ENCODE measurements around the gene TCF15.

The TCF15 gene, protein sequence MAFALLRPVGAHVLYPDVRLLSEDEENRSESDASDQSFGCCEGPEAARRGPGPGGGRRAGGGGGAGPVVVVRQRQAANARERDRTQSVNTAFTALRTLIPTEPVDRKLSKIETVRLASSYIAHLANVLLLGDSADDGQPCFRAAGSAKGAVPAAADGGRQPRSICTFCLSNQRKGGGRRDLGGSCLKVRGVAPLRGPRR

DNA sequence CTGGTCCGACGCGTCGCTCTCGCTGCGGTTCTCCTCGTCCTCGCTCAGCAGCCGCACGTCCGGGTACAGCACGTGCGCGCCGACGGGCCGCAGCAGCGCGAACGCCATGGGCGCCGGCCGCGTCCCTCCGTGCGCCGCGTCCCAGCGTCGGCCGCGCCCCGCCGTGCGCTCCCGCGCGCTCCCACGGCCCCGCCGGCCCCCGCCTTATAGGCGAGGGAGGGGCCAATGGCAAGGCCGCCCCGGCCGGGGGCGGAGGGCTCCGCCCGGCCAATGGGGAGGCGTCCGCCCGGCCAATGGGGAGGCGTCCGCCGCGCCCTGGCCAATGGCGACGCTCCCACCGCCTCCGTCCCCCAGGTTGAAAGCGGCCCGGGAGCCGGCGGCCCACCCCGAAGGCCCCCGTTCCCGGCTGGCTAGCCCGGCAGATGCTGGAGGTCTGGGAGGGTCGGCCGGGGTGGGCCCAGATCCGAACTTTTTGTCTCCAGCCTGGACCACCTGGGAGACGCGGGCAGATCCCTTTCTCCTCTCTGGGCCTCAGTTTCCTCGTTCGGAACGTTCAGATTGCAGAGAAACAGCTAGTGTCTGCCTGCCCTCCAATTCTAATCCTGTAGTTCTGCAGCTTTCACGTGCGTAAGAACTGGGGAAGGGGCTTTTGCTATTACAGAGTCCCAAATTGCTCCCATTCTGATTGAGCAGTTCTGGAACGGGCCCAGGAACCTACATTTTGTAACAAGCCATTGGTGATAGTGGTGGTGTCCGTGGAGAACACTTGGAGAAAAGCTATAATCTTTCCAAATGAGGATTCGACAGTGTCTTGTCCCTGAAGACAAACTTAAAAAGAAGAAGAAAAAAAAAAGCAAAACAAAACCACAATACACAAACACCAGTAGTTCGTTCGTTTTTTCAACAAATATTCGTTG, at the start of gene TCF15:
Gene TCF15 (minus strand): TSS at position 180 of the 917 bp plus-strand sequence. CDS start 72 bp downstream, at position 108.
- FAIRE-seq: no peak
- DNase-seq (ENCODE audit: extremely low spot score, insufficient read length, low read depth): no peak

DNA sequence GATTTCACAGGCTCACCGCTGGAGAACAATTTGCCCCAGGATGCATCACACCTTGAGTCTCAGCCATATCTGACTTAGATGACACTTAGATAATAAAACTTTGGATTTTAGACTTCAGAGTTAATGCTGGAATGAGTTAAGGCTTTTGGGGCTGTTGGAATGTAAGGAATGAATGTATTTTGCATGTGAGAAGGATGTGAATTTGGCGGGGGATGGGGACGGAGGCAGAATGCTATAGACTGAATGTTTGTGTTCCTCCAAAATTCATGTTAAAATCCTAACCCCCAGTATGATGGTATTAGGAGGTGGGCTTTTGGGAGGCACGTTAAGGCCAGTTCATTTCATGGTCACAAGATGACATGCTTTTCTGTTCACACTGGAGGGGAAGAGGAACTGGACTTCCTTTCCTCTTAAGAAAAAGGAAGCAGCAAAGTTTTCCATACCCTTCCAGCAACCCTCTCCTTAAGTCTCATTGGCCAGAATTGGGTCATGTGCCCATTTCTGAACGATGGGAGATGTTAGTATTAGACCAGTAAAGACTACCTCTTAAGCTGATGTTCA, 48.7 kb upstream of the TCF15 start:
- no peak for FAIRE-seq
- no peak for DNase-seq (ENCODE audit: extremely low spot score, insufficient read length, low read depth)

DNA sequence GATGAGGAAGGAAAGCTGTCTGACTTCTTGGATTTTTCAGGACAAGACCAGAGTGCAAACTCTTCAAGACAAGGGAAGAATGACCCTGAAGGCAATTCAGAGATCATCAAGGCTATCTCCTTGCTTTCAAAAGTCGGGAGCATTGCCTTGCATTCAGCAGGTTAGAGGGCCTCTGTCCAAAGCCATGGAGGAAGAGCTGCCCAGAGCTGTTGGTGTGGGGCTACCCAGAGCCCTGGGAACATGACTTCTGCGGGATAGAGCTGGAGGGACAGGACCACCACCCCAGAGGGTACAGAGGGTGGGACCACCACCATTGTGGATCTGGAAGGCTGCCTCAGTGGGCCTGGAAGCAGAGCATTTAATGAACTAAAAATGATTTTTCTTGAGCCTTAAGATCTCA, 48.1 kb upstream of the TCF15 start:
- FAIRE-seq (no peak), DNase-seq (ENCODE audit: extremely low spot score, insufficient read length, low read depth) (no peak)

DNA sequence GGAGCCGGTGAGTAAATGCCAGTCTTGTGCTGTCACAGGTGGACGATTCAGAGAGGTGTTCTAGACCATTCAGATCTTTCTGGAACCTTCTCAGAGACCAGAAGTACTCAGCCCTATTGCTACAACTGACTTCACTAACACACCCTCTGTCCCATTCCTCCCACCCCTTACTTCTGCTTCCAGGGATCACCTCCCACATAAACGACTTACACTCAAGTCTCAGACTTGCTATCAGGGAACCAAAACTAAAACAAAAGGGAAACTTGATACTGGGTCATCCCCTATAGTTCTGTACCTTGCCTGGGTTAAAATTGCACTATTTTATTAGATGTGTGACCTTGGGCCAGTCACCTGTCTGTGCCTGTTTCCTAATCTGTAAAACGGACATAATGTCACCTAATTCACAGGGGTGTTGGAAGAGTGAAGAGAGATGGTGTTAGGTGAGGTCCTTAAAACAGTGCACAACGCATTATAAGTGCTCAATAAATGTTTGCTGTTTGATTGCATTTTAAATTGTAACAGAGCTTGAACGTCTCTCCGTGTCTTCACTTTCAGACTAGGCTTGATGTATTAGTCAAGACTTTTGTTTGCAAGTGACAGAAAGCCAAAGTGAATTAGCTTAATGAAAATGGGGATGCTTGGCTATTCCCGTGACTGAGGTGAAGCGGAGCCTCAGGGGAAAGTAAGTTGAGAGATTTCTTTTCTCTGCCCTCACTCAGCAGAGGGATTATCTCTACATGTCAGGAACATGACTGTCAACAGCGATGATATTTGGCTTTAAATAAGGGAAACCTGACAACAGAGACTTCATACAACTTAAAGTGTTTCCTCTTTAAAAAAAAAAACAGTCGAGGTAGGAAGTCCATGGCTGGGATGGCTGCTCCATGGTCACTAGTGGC, 45.9 kb upstream of the TCF15 start:
- FAIRE-seq: no peak
- no peak for DNase-seq (ENCODE audit: extremely low spot score, insufficient read length, low read depth)

DNA sequence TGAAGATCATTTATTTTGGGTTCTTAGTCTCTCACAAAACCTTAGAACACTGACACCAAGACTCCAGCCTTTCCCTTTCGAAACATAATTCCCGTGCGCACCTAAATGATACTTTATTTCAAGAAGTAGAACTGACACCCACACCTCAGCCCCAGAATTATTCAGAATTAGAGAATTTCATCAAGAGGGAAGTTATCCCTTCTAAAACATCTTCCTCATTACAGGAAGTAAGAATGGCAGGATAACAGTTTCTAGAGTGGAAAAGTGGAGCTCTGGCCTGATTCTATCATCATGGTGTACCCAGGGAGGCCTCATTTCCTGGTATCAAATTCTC, 44.3 kb upstream of the TCF15 start:
- FAIRE-seq (no peak), DNase-seq (ENCODE audit: extremely low spot score, insufficient read length, low read depth) (no peak)

DNA sequence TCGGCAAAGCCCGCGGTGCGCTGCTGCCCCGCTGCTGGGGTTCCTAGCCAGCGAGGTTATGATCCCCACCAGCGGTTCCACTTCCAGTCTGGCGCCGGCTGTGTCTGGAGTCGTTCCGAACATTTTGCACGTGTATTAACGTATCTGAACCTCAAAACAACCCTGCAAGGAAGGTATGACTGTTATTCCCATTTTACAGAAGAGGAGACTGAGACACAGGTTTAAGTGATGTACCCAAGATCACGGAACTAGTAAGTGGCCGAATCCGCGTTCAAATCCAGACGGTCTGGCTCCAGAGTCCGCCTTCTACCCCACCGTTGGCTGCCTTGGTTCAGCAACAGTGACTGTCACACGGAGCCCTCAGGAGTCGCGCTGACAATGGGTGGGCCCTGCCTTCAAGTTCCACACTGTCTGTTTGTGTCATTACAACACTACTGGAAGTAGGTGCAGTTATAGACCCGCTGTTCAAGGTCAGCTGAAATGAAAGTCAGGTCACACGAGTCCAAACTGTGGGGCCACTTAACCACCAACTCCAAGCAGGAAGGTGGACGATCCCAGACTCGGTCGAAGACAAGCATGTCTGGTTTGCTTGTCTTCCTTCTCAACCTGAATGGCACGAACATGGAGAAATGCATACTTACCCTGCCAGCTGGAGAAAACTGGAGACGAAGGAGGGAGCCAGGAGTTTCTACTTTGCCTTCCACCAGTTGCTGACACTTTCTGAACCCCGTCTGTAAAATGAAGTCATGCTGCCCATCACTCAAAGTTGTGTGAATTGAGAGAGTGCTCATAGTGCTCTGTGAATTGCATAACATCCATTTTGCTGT, 43.7 kb upstream of the TCF15 start:
- no peak for DNase-seq (ENCODE audit: extremely low spot score, insufficient read length, low read depth)
- FAIRE-seq: no peak

DNA sequence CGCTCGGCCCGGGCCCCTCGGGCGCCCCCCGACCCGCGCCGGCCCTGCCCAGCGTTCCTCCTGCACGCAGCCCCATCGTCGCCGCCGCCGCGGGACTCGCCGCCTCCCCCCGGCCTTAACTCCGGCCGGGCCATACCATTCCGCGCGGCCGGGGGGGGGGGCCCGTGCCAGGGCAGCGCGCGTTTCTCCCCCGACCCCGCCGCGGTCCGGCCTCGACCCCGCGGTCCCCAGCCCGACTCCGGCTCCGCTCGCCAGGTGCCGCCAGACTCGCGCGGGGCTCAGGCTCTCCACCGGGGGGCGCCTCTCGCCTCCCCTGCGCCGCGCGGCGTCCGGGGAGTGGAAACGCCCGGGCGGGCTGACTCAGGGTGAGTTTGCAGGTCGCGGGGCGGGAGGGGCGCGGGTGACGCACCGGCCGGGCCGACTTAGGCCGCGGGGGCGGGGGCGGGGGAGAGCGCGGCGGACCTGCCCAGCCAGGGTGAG, 43.0 kb upstream of the TCF15 start, which contains the start of gene SRXN1:
Gene SRXN1 (minus strand): TSS at position 91 of the 480 bp plus-strand sequence. CDS start 15 bp downstream, at position 76.
- FAIRE-seq: peak; percentile 42
- DNase-seq (ENCODE audit: extremely low spot score, insufficient read length, low read depth): peak; percentile 87

DNA sequence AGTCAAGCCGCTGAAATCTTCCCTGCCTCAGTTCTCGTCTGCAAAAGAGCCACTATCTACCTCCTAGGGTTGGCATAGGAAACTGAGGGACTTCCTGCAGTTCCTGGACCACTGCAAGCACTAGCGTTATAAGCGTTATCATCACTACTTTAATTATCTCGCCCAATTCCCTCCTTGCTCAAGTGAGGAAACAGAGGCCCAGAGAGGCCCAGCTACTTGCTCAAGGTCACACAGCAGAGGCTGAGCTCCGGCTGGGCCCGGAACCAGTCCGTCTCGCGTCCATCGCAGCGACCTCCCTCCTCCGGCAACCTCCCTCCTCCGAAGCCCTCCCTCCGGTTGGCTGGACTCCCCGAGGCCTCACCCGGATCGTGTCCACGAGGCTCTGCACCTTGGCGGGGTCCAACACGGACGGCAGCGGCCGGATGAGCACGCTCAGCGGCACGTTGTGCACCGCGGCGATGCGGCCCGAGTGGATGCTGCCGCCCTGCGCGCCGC, 42.6 kb upstream of the TCF15 start:
- no peak for FAIRE-seq
- DNase-seq (ENCODE audit: extremely low spot score, insufficient read length, low read depth): no peak

DNA sequence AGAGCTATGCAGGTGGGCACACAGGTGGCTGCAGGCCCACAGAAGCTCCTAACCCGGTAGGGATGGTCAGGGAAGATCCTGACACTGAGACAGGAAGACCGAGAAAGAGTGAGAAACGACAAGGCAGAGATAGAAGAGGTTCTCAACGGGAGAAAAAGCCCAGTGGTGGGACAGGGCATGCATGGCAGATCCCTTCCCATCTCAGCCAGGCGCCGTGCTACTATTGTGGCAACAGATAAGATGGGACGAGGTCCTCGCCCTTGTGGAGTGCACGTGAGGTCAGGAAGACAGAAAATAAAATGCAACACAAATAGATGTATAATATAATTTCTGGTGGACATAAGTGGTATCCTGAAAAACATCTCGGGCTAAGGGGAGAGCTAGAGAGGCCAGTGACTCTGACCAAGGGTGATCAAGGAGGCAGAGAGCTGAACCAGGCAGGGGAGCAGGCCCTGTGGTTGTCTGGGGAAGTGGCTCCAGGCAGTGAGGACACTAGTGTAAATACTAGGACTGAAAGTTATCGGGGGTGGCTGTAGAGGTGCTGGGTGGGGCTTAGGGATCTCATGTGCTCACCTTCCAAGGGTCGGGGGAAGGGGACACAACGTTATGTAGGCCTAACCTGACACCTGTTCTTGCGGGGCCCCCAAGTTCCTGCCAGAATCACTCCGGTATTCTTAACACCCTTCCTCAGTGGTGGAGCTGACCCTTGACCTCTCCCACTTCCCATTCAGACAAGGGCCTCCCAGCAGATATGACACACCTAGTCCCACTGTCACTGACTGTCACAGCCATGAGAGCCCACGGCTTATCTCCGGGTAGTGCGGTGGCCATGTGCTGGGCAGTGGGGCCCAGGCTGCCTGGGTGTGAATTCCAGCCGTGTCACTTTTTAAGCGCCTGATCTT, 41.9 kb upstream of the TCF15 start:
- DNase-seq (ENCODE audit: extremely low spot score, insufficient read length, low read depth) (no peak), FAIRE-seq (no peak)

DNA sequence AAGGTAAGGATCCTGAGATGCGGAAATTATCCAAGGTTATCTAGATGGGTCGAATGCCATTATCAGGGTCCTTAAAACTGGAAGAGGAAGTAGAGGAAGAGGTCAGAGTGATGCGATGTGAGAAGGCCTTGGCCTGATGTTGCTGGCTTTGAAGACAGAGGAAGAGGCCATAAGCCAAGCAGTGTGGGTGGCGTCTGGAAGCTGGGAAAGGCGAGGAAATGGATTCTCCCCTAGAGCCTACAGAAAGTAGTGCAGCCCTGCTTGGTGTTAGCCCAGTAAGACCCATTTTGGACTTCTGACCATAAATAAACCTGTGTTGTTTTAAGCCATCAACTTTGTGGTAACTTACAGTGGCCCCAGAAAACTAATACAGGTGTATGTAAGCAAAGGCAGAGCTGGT, 40.8 kb upstream of the TCF15 start:
- DNase-seq (ENCODE audit: extremely low spot score, insufficient read length, low read depth): no peak
- no peak for FAIRE-seq

DNA sequence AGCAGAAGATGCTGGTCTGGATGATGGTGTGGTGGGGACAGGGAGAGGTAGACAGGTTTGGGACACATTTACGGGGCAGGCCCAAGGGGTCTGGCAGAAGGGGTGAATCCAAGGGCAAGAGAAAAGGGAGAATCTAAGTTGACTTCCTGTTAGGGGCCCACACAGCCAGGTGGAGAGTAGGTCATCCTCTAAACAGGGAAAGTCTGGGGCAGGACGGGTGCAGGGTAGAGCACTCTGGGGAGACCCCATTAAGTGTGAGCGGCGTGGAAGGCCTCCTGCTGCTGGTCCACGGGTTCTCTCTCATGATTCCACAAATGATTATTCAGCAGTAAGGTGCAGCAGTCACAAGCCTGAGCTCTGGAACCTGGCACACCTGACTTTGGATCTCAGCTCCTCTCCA, 40.2 kb upstream of the TCF15 start:
- DNase-seq (ENCODE audit: extremely low spot score, insufficient read length, low read depth) (no peak), FAIRE-seq (no peak)

DNA sequence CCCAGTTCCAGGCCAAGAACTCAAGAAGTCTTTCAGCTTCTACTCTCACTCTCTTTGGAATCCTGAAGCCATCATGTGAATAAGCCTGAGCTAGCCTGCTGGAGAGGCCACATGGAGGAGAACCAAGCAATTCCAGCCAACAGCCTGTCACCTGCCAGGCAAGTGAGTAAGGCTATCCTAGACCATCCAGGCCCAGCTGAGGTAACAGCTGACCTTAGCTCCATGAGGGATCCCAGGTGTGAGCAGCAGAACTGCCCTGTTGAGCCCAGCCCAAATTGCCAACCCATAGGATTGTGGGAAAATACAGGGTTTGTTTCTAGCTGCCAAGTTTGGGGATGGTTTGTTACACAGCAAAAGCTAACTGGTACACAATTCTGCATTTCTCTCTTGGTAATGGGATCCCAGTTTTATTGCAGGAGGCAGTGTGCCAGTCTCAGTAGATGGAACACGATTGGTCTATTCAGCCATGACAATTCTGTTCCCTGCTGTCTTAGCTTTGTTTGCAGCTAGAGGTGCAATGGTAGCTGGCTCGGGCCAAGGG, 37.4 kb upstream of the TCF15 start:
- FAIRE-seq (no peak), DNase-seq (ENCODE audit: extremely low spot score, insufficient read length, low read depth) (no peak)

DNA sequence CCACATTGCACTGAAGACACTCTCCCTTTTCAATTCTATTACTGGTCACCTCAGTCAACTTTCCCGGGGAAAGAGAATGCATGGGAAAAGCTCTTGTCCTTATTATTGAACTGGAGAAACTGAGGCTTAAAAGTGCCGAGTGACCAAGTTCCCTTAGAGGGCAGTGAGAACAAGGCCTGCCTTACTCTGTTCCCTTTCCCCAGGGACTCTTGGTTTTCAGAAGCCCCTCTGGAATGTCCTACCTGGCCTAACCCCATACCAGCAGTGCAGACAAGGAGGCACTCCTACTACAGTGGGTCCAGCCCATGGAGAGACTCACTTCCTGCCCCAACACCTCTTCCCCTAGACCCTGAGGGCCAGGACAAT, 36.7 kb upstream of the TCF15 start:
- DNase-seq (ENCODE audit: extremely low spot score, insufficient read length, low read depth): no peak
- no peak for FAIRE-seq

DNA sequence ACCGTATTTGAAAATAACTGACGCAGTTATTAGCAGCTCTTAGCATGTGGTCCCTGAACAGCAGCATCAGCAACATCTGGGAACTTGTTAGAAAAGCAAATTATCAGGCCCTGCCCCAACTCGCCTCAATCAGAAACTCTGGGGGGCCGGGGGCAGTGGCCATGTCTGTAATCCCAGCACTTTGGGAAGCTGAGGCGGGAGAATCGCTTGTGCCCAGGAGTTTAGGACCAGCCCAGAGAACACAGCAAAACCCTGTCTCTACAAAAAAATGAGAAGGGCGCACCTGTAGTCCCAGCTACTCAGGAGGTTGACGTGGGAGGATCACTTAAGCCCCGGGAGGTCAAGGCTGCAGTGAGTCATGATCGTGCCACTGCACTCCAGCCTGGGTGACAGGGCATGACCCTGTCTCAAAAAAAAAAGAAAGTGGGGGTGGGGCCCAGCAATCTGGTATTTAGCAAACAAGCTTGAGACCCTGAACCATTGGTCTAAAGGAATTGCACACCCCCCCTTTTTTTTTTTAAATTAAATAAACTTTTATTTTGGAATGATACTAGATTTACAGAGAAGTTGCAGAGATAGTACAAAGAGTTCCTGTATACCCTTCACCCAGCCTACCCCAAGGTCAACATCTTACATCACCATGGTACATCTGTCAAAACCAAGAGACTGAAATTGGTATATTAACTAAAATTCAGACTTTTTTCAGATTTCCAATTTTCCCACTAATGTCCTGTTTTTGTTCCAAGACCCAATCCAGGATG, 36.2 kb upstream of the TCF15 start:
- DNase-seq (ENCODE audit: extremely low spot score, insufficient read length, low read depth) (no peak), FAIRE-seq (no peak)

DNA sequence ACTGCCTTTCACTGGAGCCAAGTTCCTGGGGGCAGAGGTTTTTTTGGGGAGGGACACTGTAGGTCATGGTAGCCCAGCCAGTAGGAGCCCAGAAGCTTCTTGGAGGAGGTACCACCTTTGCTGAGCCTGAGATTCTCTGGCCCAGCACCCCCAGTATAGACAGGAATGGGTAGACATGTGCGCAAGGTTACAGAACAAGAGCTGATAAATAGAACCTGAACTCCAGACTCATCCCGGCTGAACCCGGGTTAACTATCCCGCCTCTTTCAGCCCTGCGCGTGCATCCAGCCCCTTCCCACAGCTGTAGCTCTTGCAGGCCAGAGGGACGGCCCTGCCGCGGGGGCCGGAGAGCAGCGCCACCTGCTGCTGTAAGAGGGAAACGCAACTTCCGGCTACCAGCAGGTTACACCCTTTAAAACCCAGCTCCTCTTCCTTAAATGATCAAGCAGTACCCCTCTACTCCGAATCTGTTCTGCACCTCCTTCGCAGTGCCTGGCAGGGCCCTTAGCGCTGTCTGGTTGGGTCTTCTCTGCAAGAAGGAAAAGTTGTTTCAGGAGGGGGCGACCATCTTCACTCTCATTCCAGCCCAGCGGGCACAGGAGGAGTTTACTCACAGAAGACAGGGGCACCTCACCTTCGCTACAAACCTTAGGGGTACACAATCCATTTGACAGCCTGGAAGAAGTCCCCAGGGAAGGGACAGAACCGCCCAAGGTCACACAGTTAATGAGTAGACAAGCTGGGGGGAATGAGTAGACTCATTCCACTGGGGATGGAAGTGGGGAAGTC, 35.4 kb upstream of the TCF15 start:
- FAIRE-seq: peak; percentile 85

DNA sequence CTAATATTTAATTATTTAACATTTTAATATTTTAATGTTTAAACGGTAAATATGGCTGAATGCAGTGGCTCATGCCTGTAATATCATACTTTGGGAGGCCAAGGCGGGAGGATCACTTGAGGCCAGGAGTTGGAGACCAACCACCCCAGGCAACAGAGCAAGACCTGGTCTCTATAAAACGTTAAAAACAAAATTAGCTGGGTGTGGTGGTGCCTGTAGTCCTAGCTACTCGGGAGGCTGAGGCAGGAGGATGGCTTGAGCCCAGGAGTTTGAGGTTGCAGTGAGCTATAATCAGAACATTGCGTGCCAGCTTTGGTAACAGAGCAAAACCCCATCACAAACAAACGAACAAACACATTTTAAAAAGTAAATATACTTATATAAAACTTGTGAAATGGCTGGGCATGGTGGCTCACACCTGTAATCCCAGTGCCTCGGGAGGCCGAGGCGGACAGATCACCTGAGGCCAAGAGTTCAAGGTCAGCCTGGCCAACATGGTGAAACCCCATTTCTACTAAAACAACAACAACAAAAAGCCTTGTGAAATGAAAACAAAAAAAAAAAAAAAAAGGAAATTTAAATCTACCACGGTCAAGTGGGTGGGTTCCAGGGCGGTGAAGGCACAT, 34.7 kb upstream of the TCF15 start:
- FAIRE-seq: no peak
- no peak for DNase-seq (ENCODE audit: extremely low spot score, insufficient read length, low read depth)

More for the DNA sequence above, 35.4 kb upstream of the TCF15 start:
- DNase-seq (ENCODE audit: extremely low spot score, insufficient read length, low read depth): peak; percentile 79
